MM.1S (cell line): ENCODE measurements around the gene GLRA3.
"Not testable (repeated sequence)": the region's sequence is repeated elsewhere in the genome, so short reads cannot be mapped to it uniquely, and the experiment has no call there.

ENCODE experiments used
- CTCF ChIP-seq: fragments of 300-600 bp; sonication (generic); IDR thresholded peaks from 2 replicates; pipeline ENCODE4 v1.5.1; 2016; ENCODE audit warnings: antibody characterized with exemption, low read length, mixed read lengths
- EZH2 ChIP-seq: fragments of 300-600 bp; sonication (generic); optimal IDR thresholded peaks from 2 replicates; pipeline ENCODE3; 2017; ENCODE audit warnings: low read depth, mild to moderate bottlenecking, antibody characterized with exemption, low read length, mixed read lengths
- EZH2phosphoT487 ChIP-seq: fragments of 300-600 bp; sonication (generic); IDR thresholded peaks from 2 replicates; pipeline ENCODE4 v1.6.1; 2018; ENCODE audit warnings: antibody characterized with exemption, low read length

- not testable (repeated sequence) for TF ChIP-seq CTCF, EZH2phosphoT487, EZH2
These were observed 50.6 kb downstream of the GLRA3 start for GRCh38 chr4:174778274-174778986.
